Measurements from ENCODE around the gene CCL4. TPM values are rescaled to one million over a fixed set of nuclear protein-coding genes. Genes with fewer than 3 reads are reported as not detected.

The CCL4 gene
- total RNA-seq, 2 donors from 2014 or later = 379 to 582 TPM

- Mint-ChIP-seq H3K9me3 (peaks cover 7% of the 10 kb centered on the region), H3K36me3 (peaks cover 25% of the 10 kb centered on the region), H3K4me1 (ENCODE audit: low read depth in 2 of 2) (peaks cover 48 to 67% of the 10 kb centered on the region in 2 donors), H3K4me3 (no peak overlapping the region), H3K27ac (no peak overlapping the region), H3K27me3 (no peaks in the 10 kb centered on the region)
- ATAC-seq (no peak), DNase-seq (ENCODE audit: low spot score) (no peak)
These were observed 26.7 kb downstream of the CCL4 start for GRCh38 chr17:36130346-36130745.

- Mint-ChIP-seq H3K4me3 (no peak overlapping the region), H3K27me3 (no peaks in the 10 kb centered on the region), H3K27ac (peak overlapping the region in 1 of 2 donors; percentile 17)
These were observed 27.8 kb downstream of the CCL4 start for GRCh38 chr17:36131421-36131820.

GRCh38 chr17:36131931-36132330, 28.3 kb downstream of the CCL4 start:
- peak overlapping the region in 1 of 2 donors; percentile 17 for H3K27ac Mint-ChIP-seq
- no peak for ATAC-seq
- peaks cover 19% of the 10 kb centered on the region for H3K36me3 Mint-ChIP-seq
- DNase-seq (ENCODE audit: low spot score) = no peak
- peaks cover 1% of the 10 kb centered on the region for H3K9me3 Mint-ChIP-seq
- peaks cover 44 to 59% of the 10 kb centered on the region in 2 donors for H3K4me1 Mint-ChIP-seq (ENCODE audit: low read depth in 2 of 2)
- no peak overlapping the region for H3K4me3 Mint-ChIP-seq
- no peaks in the 10 kb centered on the region for H3K27me3 Mint-ChIP-seq

More at GRCh38 chr17:36131421-36131820, 27.8 kb downstream of the CCL4 start:
- ATAC-seq = no peak
- H3K36me3 Mint-ChIP-seq = peaks cover 21% of the 10 kb centered on the region
- no peaks in the 10 kb centered on the region for H3K9me3 Mint-ChIP-seq
- DNase-seq (ENCODE audit: low spot score) = no peak
- H3K4me1 Mint-ChIP-seq (ENCODE audit: low read depth in 2 of 2) = peaks cover 47 to 62% of the 10 kb centered on the region in 2 donors

- H3K4me3 Mint-ChIP-seq = no peak overlapping the region
- peaks cover 20% of the 10 kb centered on the region for H3K36me3 Mint-ChIP-seq
- H3K27me3 Mint-ChIP-seq = no peaks in the 10 kb centered on the region
- ATAC-seq (peak in 1 of 2 donors; percentile 33), DNase-seq (ENCODE audit: low spot score) (no peak)
- peak overlapping the region in 1 of 2 donors; percentile 17 for H3K27ac Mint-ChIP-seq
- H3K4me1 Mint-ChIP-seq (ENCODE audit: low read depth in 2 of 2) = peaks cover 42 to 59% of the 10 kb centered on the region in 2 donors
- H3K9me3 Mint-ChIP-seq = peaks cover 5% of the 10 kb centered on the region
These were observed 28.8 kb downstream of the CCL4 start for GRCh38 chr17:36132421-36132831.

GRCh38 chr17:36133602-36134236, 30.1 kb downstream of the CCL4 start:
- peaks cover 39 to 58% of the 10 kb centered on the region in 2 donors for H3K4me1 Mint-ChIP-seq (ENCODE audit: low read depth in 2 of 2)
- peaks cover 10% of the 10 kb centered on the region for H3K9me3 Mint-ChIP-seq
- DNase-seq (ENCODE audit: low spot score) (no peak), ATAC-seq (no peak)
- H3K36me3 Mint-ChIP-seq = peaks cover 23% of the 10 kb centered on the region
- H3K4me3 Mint-ChIP-seq = no peak overlapping the region
- H3K27ac Mint-ChIP-seq = no peak overlapping the region
- no peaks in the 10 kb centered on the region for H3K27me3 Mint-ChIP-seq

- Mint-ChIP-seq H3K4me1 (ENCODE audit: low read depth in 2 of 2) (peaks cover 31 to 40% of the 10 kb centered on the region in 2 donors), H3K27me3 (no peaks in the 10 kb centered on the region)
These were observed 31.8 kb downstream of the CCL4 start for GRCh38 chr17:36135465-36135864.

GRCh38 chr17:36136036-36136435, 32.4 kb downstream of the CCL4 start:
- DNase-seq (ENCODE audit: low spot score) (no peak), ATAC-seq (no peak)
- H3K27ac Mint-ChIP-seq = peak overlapping the region in 1 of 2 donors; percentile 8
- H3K4me1 Mint-ChIP-seq (ENCODE audit: low read depth in 2 of 2) = peaks cover 32 to 43% of the 10 kb centered on the region in 2 donors
- H3K4me3 Mint-ChIP-seq = no peak overlapping the region
- H3K36me3 Mint-ChIP-seq = peaks cover 18% of the 10 kb centered on the region
- peaks cover 10% of the 10 kb centered on the region for H3K9me3 Mint-ChIP-seq
- H3K27me3 Mint-ChIP-seq = no peaks in the 10 kb centered on the region

More at GRCh38 chr17:36135465-36135864, 31.8 kb downstream of the CCL4 start:
- DNase-seq (ENCODE audit: low spot score) = no peak
- peaks cover 10% of the 10 kb centered on the region for H3K9me3 Mint-ChIP-seq
- ATAC-seq = no peak
- H3K27ac Mint-ChIP-seq = peak overlapping the region in 1 of 2 donors; percentile 8
- H3K4me3 Mint-ChIP-seq = no peak overlapping the region
- peaks cover 18% of the 10 kb centered on the region for H3K36me3 Mint-ChIP-seq

GRCh38 chr17:36136439-36136838, 32.8 kb downstream of the CCL4 start:
- Mint-ChIP-seq H3K27me3 (no peaks in the 10 kb centered on the region), H3K27ac (peak overlapping the region in 1 of 2 donors; percentile 17), H3K36me3 (peaks cover 18% of the 10 kb centered on the region), H3K4me3 (no peak overlapping the region), H3K9me3 (peaks cover 10% of the 10 kb centered on the region), H3K4me1 (ENCODE audit: low read depth in 2 of 2) (peaks cover 36 to 44% of the 10 kb centered on the region in 2 donors)
- DNase-seq (ENCODE audit: low spot score) (no peak), ATAC-seq (no peak)

- Mint-ChIP-seq H3K4me1 (ENCODE audit: low read depth in 2 of 2) (peaks cover 46 to 57% of the 10 kb centered on the region in 2 donors), H3K27ac (peak overlapping the region in 1 of 2 donors; percentile 1), H3K9me3 (peaks cover 6% of the 10 kb centered on the region), H3K4me3 (no peak overlapping the region), H3K36me3 (peaks cover 6% of the 10 kb centered on the region), H3K27me3 (no peaks in the 10 kb centered on the region)
- no peak for ATAC-seq
- DNase-seq (ENCODE audit: low spot score) = no peak
These were observed 38.6 kb downstream of the CCL4 start for GRCh38 chr17:36142235-36142634.

- Mint-ChIP-seq H3K4me1 (ENCODE audit: low read depth in 2 of 2) (peaks cover 50 to 61% of the 10 kb centered on the region in 2 donors), H3K27me3 (no peaks in the 10 kb centered on the region)
These were observed 39.2 kb downstream of the CCL4 start for GRCh38 chr17:36142806-36143205.

GRCh38 chr17:36144014-36144413, 40.4 kb downstream of the CCL4 start:
- Mint-ChIP-seq H3K27me3 (no peaks in the 10 kb centered on the region), H3K4me1 (ENCODE audit: low read depth in 2 of 2) (peaks cover 52 to 64% of the 10 kb centered on the region in 2 donors), H3K36me3 (no peaks in the 10 kb centered on the region), H3K4me3 (peak overlapping the region; percentile 25), H3K9me3 (no peaks in the 10 kb centered on the region), H3K27ac (peak overlapping the region; percentile 6 to 37)
- no peak for DNase-seq (ENCODE audit: low spot score)
- no peak for ATAC-seq

More at GRCh38 chr17:36142806-36143205, 39.2 kb downstream of the CCL4 start:
- Mint-ChIP-seq H3K36me3 (peaks cover 3% of the 10 kb centered on the region), H3K4me3 (no peak overlapping the region), H3K27ac (peak overlapping the region; percentile 6 to 37), H3K9me3 (peaks cover 5% of the 10 kb centered on the region)
- no peak for DNase-seq (ENCODE audit: low spot score)
- ATAC-seq = no peak

- ATAC-seq (no peak), DNase-seq (ENCODE audit: low spot score) (no peak)
- Mint-ChIP-seq H3K36me3 (no peaks in the 10 kb centered on the region), H3K9me3 (no peaks in the 10 kb centered on the region), H3K27me3 (no peaks in the 10 kb centered on the region), H3K27ac (peak overlapping the region; percentile 78 to 91), H3K4me1 (ENCODE audit: low read depth in 2 of 2) (peaks cover 58 to 73% of the 10 kb centered on the region in 2 donors), H3K4me3 (peak overlapping the region; percentile 53)
These were observed 41.5 kb downstream of the CCL4 start for GRCh38 chr17:36144981-36145729.

GRCh38 chr17:36147601-36148000, 44.0 kb downstream of the CCL4 start:
- H3K4me3 Mint-ChIP-seq = peak overlapping the region; percentile 84
- DNase-seq (ENCODE audit: low spot score) (no peak), ATAC-seq (no peak)
- no peaks in the 10 kb centered on the region for H3K27me3 Mint-ChIP-seq
- no peaks in the 10 kb centered on the region for H3K9me3 Mint-ChIP-seq
- H3K27ac Mint-ChIP-seq = peak overlapping the region; percentile 78 to 91
- peaks cover 51 to 62% of the 10 kb centered on the region in 2 donors for H3K4me1 Mint-ChIP-seq (ENCODE audit: low read depth in 2 of 2)
- no peaks in the 10 kb centered on the region for H3K36me3 Mint-ChIP-seq

Measured in natural killer cell treated with Interleukin-12 subunit alpha and Interleukin-12 subunit beta and Interleukin-15 and Interleukin-18, amount 100 ng/mL, for 72 hours (primary cell).